Mammary epithelial cell (primary cell): Measurements from ENCODE around the gene SORL1-AS1.

Experiments
- CTCF ChIP-seq, 2 donors: IDR thresholded peaks in 1 of 2; conservative IDR thresholded peaks in 1 of 2; 2 replicates each; pipeline ENCODE4 v1.5.1; 2011 to 2012; ENCODE audit warnings: inconsistent platforms in 2 of 2, low read length in 2 of 2, mild to moderate bottlenecking in 2 of 2, control low read depth in 1 of 2, low read depth in 1 of 2; ENCODE audit not compliant: insufficient read depth in 1 of 2; ENCODE audit errors: extremely low read depth in 1 of 2
- EZH2 ChIP-seq: IDR thresholded peaks from 2 replicates; pipeline ENCODE4 v1.6.1; 2012; ENCODE audit warnings: low read length, inconsistent platforms, borderline replicate concordance

DNA sequence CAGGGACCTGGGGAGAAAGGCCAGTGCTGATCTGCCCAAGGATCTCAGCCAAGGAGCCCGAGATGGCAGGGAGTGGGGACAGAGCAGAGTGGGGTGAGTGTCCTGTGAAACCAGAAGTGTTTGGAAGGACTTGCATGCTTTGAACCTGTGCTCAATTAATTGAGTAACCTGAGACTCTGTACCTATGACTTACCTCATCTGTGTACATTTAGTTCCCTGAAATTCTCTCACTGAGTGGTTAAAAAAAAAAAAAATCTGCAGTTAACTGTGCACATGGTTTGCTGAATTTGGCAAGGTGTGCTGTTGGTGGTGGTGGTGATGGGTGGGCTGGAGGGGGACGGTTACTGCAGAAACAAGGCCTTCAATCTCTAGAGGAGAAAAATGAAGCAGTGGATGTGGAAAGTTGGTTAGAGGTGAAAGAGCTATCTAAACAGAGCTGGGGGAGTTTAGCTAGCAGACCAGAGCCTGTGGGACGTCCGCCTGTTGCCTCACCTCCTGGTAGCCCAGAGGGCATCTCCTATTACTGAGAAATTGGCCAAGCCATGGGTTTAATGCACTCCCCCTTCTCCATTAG lies 8.3 kb upstream of the SORL1-AS1 start:
- TF ChIP-seq CTCF (conservative IDR thresholded peaks at IDR 0.05 in 1 of 2, IDR thresholded peaks at IDR 0.05 in 1 of 2; ENCODE audit: extremely low read depth in 1 of 2, insufficient read depth in 1 of 2, low read depth in 1 of 2, low read length in 2 of 2) (no peak), EZH2 (no peak)
